GM21529 (cell line): ENCODE data around the gene FAM20A.
"Not testable (repeated sequence)": the region's sequence is repeated elsewhere in the genome, so short reads cannot be mapped to it uniquely, and the experiment has no call there.

Experiments
- ATAC-seq: cut with Tn5 transposase; IDR thresholded peaks from one replicate; pipeline ENCODE4 v1.9.1; 2021; ENCODE audit not compliant: unreplicated experiment

The FAM20A gene

DNA sequence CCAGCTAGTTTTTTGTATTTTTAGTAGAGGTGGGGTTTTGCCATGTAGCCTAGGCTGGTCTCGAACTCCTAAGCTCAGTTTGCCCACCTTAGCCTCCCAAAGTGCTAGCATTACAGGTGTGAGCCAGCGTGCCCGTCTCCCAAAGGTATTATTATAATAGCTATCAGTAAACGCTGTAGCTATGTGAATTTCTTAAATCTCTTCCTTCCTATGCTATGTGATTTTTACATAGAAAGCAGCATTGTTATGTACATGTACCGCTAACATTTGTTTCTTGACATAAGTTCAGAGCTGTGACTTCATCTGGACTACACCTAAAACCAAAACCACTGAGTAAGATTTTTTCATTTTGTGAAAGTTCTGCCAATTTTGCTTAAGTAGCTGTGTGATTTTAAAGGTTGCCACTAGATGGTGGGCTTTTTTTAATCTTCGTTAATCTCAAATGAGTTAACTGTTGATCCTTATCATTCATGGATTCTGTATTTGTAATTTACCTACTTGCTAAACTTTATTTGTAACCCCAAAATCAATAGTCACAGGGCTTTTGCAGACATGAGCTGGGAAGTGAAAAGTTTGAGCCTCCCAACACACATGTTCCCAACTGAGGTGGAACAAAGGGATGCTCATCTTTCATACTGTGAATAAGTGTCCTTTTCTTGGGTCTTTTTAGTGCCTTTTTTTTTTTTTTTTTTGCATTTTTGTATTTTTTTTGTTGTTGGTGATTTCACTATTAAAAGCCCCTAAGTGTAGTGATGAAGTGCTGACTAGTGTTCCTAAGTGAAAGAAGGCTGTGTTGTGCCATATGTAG is 67.1 kb downstream of the FAM20A start:
- no peak for ATAC-seq

DNA sequence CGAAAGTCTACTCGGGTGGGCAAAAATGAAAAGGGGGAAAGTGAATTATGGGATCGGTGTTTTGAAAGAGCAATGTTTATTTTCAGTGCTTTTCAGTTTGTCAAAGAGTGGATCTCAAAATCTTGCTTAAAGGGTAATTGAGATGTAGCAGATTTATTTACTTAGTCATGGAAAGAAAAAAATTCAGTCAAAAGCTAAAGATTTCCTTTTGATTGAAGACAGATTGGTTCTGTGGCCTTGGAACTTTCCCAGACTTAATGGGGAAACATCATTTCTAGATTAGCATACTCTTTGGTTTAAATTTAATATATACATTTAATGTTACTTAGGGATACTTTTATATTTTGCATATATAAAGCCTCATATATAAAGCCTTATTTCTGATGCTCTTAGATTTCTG is 68.3 kb downstream of the FAM20A start:
- no peak for ATAC-seq

- no peak for ATAC-seq
These were observed 69.9 kb downstream of the FAM20A start for GRCh38 chr17:68531252-68531651.

DNA sequence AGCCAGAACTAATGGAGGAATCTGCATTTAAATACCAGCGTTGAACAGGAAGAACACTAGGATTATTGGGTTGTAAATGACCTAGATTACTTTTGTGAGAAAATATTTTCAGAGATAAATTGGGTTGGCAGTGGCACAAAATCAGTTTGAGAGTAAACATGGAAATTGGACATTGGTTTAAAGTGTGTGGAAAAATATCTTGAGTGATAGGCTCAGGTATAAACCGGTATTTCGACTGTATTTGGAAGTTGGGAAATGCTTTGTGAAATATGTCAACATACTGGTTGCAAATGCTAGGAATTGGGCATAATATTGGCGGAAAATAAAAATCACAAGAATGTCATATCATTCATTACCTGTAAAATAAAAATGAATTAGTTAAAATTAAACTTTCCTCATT is 73.9 kb downstream of the FAM20A start:
- no peak for ATAC-seq

- ATAC-seq, result no peak
These were observed 74.6 kb downstream of the FAM20A start for GRCh38 chr17:68526548-68526947.

- no peak for ATAC-seq
These were observed 78.9 kb downstream of the FAM20A start for GRCh38 chr17:68522266-68522665.

DNA sequence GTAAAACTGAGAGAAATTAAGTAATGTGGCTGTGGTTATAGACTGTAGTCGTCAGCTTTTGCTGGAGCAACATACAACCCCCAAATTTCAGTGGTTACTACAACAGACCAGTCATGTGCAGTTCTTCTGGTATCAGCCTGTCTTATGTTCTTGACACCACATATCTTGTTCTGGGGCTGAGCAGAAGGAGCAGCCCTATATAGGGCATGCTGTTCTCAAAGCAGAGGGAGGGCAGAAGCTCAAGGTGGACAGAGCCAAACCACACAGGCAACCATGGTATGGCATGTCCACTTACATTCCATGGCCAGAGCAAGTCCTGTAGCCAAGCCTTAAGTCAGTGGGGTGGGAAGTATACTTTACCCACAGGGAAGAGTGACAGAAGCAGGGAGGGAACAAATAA is 81.3 kb downstream of the FAM20A start:
- no peak for ATAC-seq

DNA sequence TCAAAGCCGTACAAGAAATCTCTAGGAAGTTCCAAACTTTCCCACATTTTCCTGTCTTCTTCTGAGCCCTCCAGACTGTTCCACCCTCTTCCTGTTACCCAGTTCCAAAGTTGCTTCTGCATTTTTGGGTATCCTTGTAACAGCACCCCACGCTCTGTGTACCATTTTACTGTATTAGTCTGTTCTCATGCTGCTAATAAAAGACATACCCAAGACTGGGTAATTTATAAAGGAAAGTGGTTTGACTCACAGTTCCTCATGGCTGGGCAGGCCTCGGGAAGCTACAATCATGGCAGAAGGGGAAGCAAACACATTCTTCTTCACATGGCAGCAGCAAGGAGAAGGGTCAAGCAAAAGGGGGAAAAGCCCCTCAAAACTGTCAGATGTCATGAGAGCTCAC is 82.1 kb downstream of the FAM20A start:
- not testable (repeated sequence) for ATAC-seq

DNA sequence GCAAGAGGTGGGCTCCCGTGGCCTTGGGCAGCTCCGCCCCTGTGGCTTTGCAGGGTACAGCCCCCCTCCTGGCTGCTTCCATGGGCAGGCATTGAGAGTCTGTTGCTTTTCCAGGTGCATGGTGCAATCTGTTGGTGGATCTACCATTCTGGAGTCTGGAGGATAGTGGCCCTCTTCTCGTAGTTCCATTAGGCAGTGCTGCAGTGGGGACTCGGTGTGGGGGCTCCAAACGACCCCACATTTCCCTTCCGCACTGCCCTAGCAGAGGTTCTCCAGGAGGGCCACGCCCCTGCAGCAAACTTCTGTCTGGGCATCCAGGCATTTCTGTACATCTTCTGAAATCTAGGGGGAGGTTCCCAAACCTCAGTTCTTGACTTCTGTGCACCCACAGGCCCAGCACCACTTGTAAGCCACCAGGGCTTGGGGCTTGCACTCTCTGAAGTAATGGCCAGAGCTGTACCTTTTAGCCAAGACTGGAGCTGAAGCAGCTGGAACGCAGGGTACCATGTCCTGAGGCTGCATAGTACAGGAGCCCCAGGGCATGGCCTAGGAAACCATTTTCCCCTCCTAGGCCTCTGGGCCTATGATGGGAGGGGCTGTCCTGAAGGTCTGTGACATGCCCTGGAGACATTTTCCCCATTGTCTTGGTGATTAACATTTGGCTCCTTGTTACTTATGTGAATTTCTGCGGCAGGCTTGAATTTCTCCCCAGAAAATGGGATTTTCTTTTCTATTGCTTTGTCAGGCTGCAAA is 82.9 kb downstream of the FAM20A start:
- ATAC-seq, result no peak

DNA sequence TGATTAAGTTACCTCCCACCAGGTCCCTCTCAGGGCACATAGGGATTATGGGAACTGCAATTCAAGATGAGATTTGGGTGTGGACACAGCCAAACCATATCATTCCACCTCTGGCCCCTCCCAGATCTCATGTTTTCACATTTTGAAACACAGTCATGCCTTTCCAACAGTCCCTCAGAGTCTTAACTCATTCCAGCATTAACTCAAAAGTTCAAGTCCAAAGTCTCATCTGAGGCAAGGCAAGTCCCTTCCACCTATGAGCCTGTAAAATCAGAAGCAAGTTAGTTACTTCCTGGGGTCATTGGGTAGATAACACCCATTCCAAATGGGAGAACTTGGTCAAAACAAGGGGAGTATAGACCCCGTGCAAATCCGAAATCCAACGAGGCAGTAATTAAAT is 83.6 kb downstream of the FAM20A start:
- ATAC-seq, result not testable (repeated sequence)

DNA sequence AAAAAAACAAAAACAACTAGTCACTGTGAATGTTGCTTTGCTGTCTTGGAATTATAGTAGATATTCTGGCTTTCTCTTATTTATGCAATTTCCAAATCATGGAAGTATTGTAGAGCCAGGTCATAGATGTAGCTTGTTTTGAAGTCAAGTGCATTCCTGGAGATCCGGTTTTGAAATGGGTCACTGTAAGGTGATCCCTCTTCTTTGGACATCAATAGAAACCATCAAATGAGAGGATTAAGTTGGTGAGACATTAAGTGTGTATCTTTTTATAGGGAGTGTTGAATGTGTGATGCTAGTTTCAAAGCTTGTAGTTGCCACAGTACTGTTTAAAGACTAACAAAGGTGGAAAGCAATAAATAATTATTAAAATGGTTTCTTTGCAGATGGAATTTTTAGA is 84.4 kb downstream of the FAM20A start:
- no peak for ATAC-seq

GRCh38 chr17:68514831-68515635 is 86.1 kb downstream of the FAM20A start:
- no peak for ATAC-seq

GRCh38 chr17:68513932-68514331 is 87.2 kb downstream of the FAM20A start:
- ATAC-seq, result no peak

GRCh38 chr17:68512960-68513474 is 88.2 kb downstream of the FAM20A start:
- no peak for ATAC-seq

GRCh38 chr17:68512247-68512959 is 88.8 kb downstream of the FAM20A start, which contains the start of gene PRKAR1A:
TSS of gene PRKAR1A (plus strand) at chr17:68512430. CDS start at chr17:68515400, 2,970 bp downstream.
- peak; percentile 86 for ATAC-seq

DNA sequence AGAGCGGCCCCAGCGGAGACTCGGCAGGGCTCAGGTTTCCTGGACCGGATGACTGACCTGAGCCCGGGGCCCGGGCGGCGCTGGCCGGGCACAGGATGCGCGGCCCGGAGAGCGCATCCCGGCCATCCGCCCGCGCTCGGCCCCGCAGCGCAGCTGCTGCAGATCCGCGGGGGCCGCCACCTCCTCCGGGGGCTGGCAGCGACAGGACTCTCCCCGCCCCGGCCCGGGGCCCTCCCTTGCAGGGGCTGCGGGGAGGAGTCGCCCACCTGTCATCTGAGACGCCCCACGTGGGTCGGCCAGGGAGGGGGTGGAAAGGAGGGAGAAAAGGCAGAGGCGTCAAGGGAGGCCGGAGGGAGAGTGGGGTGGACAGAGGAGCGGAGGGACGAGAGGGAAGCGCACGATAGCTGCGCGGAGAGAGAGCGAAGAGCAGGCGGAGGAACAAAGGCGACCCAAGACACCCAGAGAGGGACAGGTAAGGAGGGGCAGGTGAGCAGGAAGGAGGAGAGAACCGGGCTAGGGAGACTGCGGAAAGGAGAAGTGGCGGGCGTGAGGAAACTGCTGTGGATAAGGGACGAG is 89.4 kb downstream of the FAM20A start:
- peak; percentile 43 for ATAC-seq

DNA sequence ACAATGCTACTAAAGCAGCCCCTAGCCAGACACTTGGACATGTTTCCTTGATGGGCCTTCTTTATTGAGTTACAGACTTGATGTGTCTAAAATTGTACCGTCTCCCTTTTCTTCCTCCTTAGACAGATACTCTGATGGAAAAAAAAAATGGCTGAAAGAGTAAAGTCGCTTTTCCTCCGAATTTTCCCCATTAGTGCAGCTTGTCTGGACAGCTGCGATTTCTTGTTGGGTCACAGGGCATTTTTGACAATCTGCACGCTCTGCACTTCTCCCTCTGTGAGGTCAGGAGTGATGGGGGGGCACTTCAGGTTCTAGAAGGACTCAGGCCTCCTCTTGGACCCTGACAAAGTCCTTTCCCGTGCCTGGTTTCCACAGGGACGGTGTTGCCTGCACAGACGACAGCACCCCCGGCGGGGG is 89.9 kb downstream of the FAM20A start:
- ATAC-seq, result no peak

- no peak for ATAC-seq
These were observed 91.8 kb downstream of the FAM20A start for GRCh38 chr17:68509141-68510057.

GRCh38 chr17:68507576-68507975 is 93.6 kb downstream of the FAM20A start:
- no peak for ATAC-seq
